HCT116 (cell line): Measurements from ENCODE around the gene TEX22. TPM values are rescaled to one million over a fixed set of nuclear protein-coding genes. Genes with fewer than 3 reads are reported as not detected.

Experiments
- ATAC-seq: fragments of 200-7000 bp; cut with Tn5 transposase; 2 replicates; pipeline ENCODE4 v1.9.1; 2020; ENCODE audit warnings: mild to moderate bottlenecking, moderate library complexity
- BruUV-seq: library from RNA; stranded (reverse); fragments of 400-500 nt; replicated peaks from 2 replicates; lab custom pipeline; 2021; lab: Mats Ljungman, UMichigan
- CTCF ChIA-PET: fragments of 300-600 bp; sonication (Branson Sonifier 250); formaldehyde crosslinking; loops from one replicate; lab custom pipeline; 2021; ENCODE audit warnings: antibody characterized with exemption; lab: Charles Lee
- POLR2A ChIA-PET: fragments of 300-600, 350-600 bp; sonication (Branson Sonifier 250); formaldehyde crosslinking; loops from one replicate; lab custom pipeline; 2021; ENCODE audit warnings: antibody characterized with exemption; lab: Charles Lee
- RAD21 ChIA-PET, 2 experiments: fragments of 300-600 bp; sonication (Branson Sonifier 250); formaldehyde crosslinking; loops; one replicate each; lab custom pipeline; 2023; ENCODE audit warnings: low total read pairs in 2 of 2; ENCODE audit not compliant: uncharacterized antibody in 2 of 2, unreplicated experiment in 2 of 2, low non-redundant PET in 1 of 2; lab: Charles Lee
- DNase-seq: peaks from one replicate; pipeline ENCODE4 v3.0.0-alpha.2; 2010; ENCODE audit warnings: low read depth, low spot score
- H2AFZ ChIP-seq: fragments of 200-600 bp; shearing (Covaris generic), sonication (generic); 2 replicates; pipeline ENCODE4 v1.6.1; 2017; ENCODE audit warnings: low read depth, mixed run types, mixed read lengths, antibody characterized with exemption, low read length; ENCODE audit not compliant: poor library complexity, severe bottlenecking
- H3K27ac ChIP-seq: 2 replicates; pipeline ENCODE4 v1.5.1; 2012; ENCODE audit warnings: low read depth, low read length
- H3K27me3 ChIP-seq: fragments of 200-600 bp; sonication (generic); 2 replicates; pipeline ENCODE4 v1.6.1; 2016; ENCODE audit warnings: mixed run types, low read length, mixed read lengths; ENCODE audit not compliant: insufficient read depth
- H3K36me3 ChIP-seq, 2 experiments: fragments of 200-500 bp in 1 of 2; fragments of 200-600 bp in 1 of 2; sonication (Bioruptor generic) in 1 of 2; sonication (generic) in 1 of 2; 2 replicates each; pipeline versions ENCODE4 v1.5.1 to v1.6.1; 2014 to 2016; ENCODE audit warnings: low read length in 2 of 2, inconsistent platforms in 1 of 2, mixed read lengths in 1 of 2, mixed run types in 1 of 2; ENCODE audit not compliant: insufficient read depth in 2 of 2, control insufficient read depth in 1 of 2
- H3K4me1 ChIP-seq, 2 experiments: fragments of 200-600 bp in 1 of 2; sonication (generic) in 1 of 2; 2 replicates each; pipeline versions ENCODE4 v1.5.1 to v1.6.1; 2012 to 2017; ENCODE audit warnings: low read length in 2 of 2, inconsistent platforms in 1 of 2, mild to moderate bottlenecking in 1 of 2, mixed read lengths in 1 of 2, mixed run types in 1 of 2, moderate library complexity in 1 of 2; ENCODE audit not compliant: insufficient read depth in 2 of 2, control insufficient read depth in 1 of 2
- H3K4me2 ChIP-seq: fragments of 200-600 bp; sonication (generic); 2 replicates; pipeline ENCODE4 v1.6.1; 2017; ENCODE audit warnings: mixed run types, low read length, mixed read lengths
- H3K4me3 ChIP-seq, 2 experiments: fragments of 200-600 bp in 1 of 2; sonication (generic) in 1 of 2; replicated peaks in 1 of 2; 2 replicates each; pipeline ENCODE4 v1.5.1; 2011 to 2016; ENCODE audit warnings: low read length in 2 of 2, control low read depth in 1 of 2, low read depth in 1 of 2, mild to moderate bottlenecking in 1 of 2, mixed read lengths in 1 of 2, mixed run types in 1 of 2
- H3K79me2 ChIP-seq: fragments of 200-600 bp; sonication (generic); 2 replicates; pipeline ENCODE4 v1.6.1; 2017; ENCODE audit warnings: mild to moderate bottlenecking, mixed run types, low read length, moderate library complexity, mixed read lengths; ENCODE audit not compliant: insufficient read depth
- H3K9ac ChIP-seq: fragments of 200-600 bp; sonication (generic); 2 replicates; pipeline ENCODE4 v1.6.1; 2016; ENCODE audit warnings: low read length, mixed read lengths
- H3K9me2 ChIP-seq: fragments of 200-600 bp; sonication (generic), shearing (Covaris generic); 2 replicates; pipeline ENCODE4 v1.6.1; 2017; ENCODE audit warnings: mixed run types, mild to moderate bottlenecking, moderate library complexity; ENCODE audit not compliant: insufficient read depth
- H3K9me3 ChIP-seq, 2 experiments: fragments of 200-500 bp in 1 of 2; fragments of 200-600 bp in 1 of 2; sonication (Bioruptor generic) in 1 of 2; sonication (generic) in 1 of 2; 2 replicates each; pipeline ENCODE4 v1.6.1; 2014 to 2017; ENCODE audit warnings: low read length in 2 of 2, mixed read lengths in 2 of 2, inconsistent platforms in 1 of 2, low read depth in 1 of 2, mild to moderate bottlenecking in 1 of 2, mixed run types in 1 of 2, moderate library complexity in 1 of 2; ENCODE audit not compliant: control insufficient read depth in 1 of 2, insufficient read depth in 1 of 2
- H4K20me1 ChIP-seq: fragments of 200-600 bp; sonication (generic), shearing (Covaris generic); 2 replicates; pipeline ENCODE4 v1.6.1; 2017; ENCODE audit warnings: mixed run types, mild to moderate bottlenecking, moderate library complexity; ENCODE audit not compliant: insufficient read depth
- CEBPB ChIP-seq: IDR thresholded peaks from 2 replicates; pipeline ENCODE4 v1.6.1; 2012; ENCODE audit warnings: low read depth
- CTCF ChIP-seq, 3 experiments: fragments of 200-600 bp in 1 of 3; sonication (generic) in 1 of 3; IDR thresholded peaks in 2 of 3; conservative IDR thresholded peaks in 1 of 3; 2 replicates each; pipeline ENCODE4 v1.5.1; 2012 to 2017; ENCODE audit warnings: low read depth in 2 of 3, low read length in 2 of 3, antibody characterized with exemption in 1 of 3, borderline replicate concordance in 1 of 3, control low read depth in 1 of 3, mild to moderate bottlenecking in 1 of 3, mixed read lengths in 1 of 3, mixed run types in 1 of 3, moderate library complexity in 1 of 3; ENCODE audit not compliant: insufficient read depth in 1 of 3
- EZH2 ChIP-seq: fragments of 200-600 bp; sonication (generic); IDR thresholded peaks from 2 replicates; pipeline ENCODE4 v1.6.1; 2017; ENCODE audit warnings: antibody characterized with exemption, mixed run types
- EZH2phosphoT487 ChIP-seq: fragments of 200-600 bp; IDR thresholded peaks from 2 replicates; pipeline ENCODE4 v1.6.1; 2018; ENCODE audit warnings: antibody characterized with exemption, borderline replicate concordance
- JUND ChIP-seq: IDR thresholded peaks from 2 replicates; pipeline ENCODE4 v1.6.1; 2012
- REST ChIP-seq: IDR thresholded peaks from 2 replicates; pipeline ENCODE4 v1.6.1; 2012; ENCODE audit warnings: low read depth
- SIN3A ChIP-seq: IDR thresholded peaks from 2 replicates; pipeline ENCODE4 v1.6.1; 2012; ENCODE audit warnings: low read depth
- YY1 ChIP-seq: IDR thresholded peaks from 2 replicates; pipeline ENCODE4 v1.6.1; 2011; ENCODE audit warnings: low read length, low read depth, moderate library complexity, mild to moderate bottlenecking; ENCODE audit not compliant: insufficient replicate concordance; ENCODE audit errors: extremely low read depth
- ZBTB33 ChIP-seq: IDR thresholded peaks from 2 replicates; pipeline ENCODE4 v1.6.1; 2011; ENCODE audit warnings: mild to moderate bottlenecking, low read length, moderate library complexity; ENCODE audit not compliant: insufficient replicate concordance; ENCODE audit errors: extremely low read depth
- intact Hi-C: fragments of 100-400 bp; cut with micrococcal nuclease; formaldehyde crosslinking; loops from 2 replicates; pipeline ENCODE4 v1.10.0; 2022
- total RNA-seq: library from RNA; stranded (reverse); gene quantifications from one replicate; pipeline ENCODE4 v1.2.1, GENCODE V29; 2021; ENCODE audit not compliant: unreplicated experiment

The TEX22 gene
- total RNA-seq, 1 experiment from 2014 or later: 3.8 TPM

- Histone ChIP-seq H3K9me3 (no peaks in the 10 kb centered on the region), H3K27ac (no peak overlapping the region), H3K9ac (no peak overlapping the region), H3K4me1 (peaks cover 16% of the 10 kb centered on the region in 2 experiments), H3K36me3 (no peaks in the 10 kb centered on the region), H3K4me3 (no peak overlapping the region), H3K27me3 (no peaks in the 10 kb centered on the region), H3K4me2 (no peak overlapping the region), H2AFZ (no peak overlapping the region), H3K9me2 (no peaks in the 10 kb centered on the region), H4K20me1 (no peaks in the 10 kb centered on the region), H3K79me2 (no peaks in the 10 kb centered on the region)
- no peak for TF ChIP-seq SIN3A
- no peak for TF ChIP-seq CEBPB
- no peak for TF ChIP-seq JUND
- TF ChIP-seq EZH2phosphoT487: no peak
- TF ChIP-seq EZH2: no peak
- no peak for TF ChIP-seq CTCF (IDR thresholded peaks at IDR 0.05 in 2 of 3, conservative IDR thresholded peaks at IDR 0.05 in 1 of 3; ENCODE audit: borderline replicate concordance in 1 of 3, insufficient read depth in 1 of 3, low read depth in 2 of 3, low read length in 2 of 3)
- no peak for TF ChIP-seq YY1
- TF ChIP-seq REST: no peak
- TF ChIP-seq ZBTB33: no peak
- DNase-seq (no peak), ATAC-seq (no peak)
- no TSS peak for BruUV-seq
- intact Hi-C loops: no loop called here
- ChIA-PET RAD21 (no interaction called here), POLR2A (no interaction called here), CTCF (no interaction called here)
Observed at GRCh38 chr14:105409364-105409763, 11.0 kb downstream of the TEX22 start.
